Measurements from ENCODE around the gene GRIK2.

GRIK2 gene

GRCh38 chr6:101401171-101401570, 7.7 kb downstream of the GRIK2 start:
- no peak for DNase-seq

GRCh38 chr6:101401792-101402621, 8.5 kb downstream of the GRIK2 start:
- no peak for DNase-seq

GRCh38 chr6:101402622-101403031, 9.1 kb downstream of the GRIK2 start:
- no peak for DNase-seq

GRCh38 chr6:101403216-101403945, 9.9 kb downstream of the GRIK2 start:
- no peak for DNase-seq

- no peak for DNase-seq
These were observed 11.3 kb downstream of the GRIK2 start for GRCh38 chr6:101404775-101405174.

GRCh38 chr6:101413773-101414172, 20.3 kb downstream of the GRIK2 start:
- no peak for DNase-seq

- DNase-seq = no peak
These were observed 24.4 kb downstream of the GRIK2 start for GRCh38 chr6:101417900-101418299.

DNA sequence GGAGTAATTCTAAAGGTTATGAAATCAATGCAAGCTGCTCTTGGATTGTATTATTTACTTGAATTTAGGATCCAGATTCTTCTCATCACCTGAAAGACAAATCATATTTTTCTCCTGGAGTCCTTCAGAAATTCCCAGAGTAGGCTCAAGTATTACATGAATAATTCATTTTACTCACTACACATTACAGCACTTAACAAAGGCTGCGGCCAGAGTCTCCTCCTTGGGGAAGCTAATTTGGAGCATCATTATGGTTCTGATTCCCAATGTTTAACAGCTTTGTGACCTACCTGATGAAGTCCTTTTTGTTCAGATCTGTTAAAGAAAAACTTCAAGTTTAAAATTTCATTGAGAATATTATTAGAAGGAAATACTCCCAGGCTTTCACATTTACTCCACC, 28.7 kb downstream of the GRIK2 start:
- DNase-seq = no peak

DNA sequence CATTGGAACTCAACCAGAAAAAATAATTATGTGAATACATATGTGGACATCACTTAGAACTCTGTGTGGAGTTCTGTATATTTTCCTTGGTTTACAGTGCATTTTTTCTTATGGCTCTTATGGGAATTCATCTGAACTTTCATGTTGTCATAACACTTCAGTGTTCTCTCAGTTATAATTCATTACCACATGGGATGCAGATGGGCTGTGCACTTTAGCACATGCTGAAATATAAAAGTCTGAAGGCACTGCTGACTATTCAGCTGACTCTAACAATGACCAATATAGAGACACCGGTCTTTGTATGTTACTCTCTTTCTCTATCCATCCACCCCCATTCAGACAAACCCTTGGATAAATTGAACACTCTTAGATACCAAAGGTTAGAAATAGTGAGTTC, 29.3 kb downstream of the GRIK2 start:
- no peak for DNase-seq

DNA sequence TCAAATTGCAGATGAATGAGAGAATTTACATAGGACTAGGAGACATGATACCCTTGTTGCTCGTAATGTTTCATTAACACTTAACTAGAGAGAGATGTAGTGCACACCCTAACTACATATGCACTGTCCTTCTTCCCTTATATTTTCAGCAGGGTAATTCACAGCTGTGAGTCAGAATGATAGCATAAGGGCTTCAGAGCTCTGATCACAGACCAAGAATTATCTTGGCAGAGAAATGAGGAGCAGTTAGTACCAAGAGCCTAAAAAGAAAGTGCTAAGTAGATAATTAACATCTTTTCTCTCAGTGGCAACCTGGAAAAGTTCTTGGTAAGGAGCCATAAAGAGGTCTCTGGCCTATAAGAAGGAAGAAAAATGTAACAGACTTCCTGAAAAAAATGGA, 35.8 kb downstream of the GRIK2 start:
- DNase-seq = no peak

GRCh38 chr6:101429845-101430244, 36.3 kb downstream of the GRIK2 start:
- DNase-seq = no peak

DNA sequence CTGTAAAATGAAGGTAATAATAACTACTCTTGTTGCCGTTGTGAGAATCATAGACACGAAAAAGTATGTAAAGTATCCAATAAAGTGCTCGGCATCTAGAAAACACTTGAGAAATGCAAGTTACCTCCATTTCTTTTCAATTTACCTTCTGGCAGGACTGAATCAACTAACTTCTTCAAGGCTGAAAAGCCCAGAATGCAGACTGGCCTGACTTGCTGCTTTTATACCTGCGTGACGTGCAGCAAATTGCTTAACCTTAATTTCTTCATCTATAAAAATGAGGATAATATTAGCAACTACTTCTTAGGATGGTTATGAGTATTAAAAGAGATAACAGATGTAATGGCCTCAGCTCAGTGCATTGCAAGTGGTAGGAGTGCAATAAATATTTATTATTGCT, 39.6 kb downstream of the GRIK2 start:
- DNase-seq = no peak

DNA sequence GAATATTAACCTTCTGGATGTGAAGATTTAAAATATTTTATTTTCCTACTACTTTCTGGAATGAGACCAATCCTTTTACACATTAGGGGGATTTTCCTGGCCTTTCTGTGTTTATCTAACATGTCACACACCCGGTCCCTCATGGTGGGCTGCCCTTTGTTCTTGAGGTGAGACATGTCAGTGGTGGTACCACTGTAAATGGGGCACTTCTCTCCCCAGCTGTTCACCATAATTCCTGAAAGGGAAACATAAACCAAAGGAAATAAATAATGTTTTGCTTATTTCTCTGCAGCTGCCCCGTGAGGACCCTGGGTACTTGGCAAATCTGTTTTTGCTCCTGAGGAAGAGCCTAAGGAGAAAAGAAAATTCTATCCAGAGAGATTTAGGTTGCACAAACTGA, 41.1 kb downstream of the GRIK2 start:
- DNase-seq = no peak

DNA sequence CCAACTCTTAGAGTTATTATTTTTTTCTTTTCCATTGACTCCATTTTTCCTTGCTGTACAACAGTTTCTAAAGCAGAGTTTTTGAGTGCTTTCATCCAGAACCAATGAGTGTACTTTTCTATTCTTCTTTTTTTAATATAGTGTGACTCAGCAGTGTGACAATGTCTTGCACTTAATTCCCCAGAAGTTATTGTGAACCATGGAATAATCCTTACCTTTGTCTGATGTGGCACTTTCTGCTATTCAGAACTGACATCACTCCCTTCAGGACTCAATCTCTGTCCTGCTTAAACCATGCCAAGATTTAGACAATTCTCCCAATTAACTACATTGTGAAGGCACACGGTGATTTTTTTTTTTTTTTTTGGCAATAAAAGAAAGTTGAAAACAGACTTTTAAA, 41.5 kb downstream of the GRIK2 start:
- DNase-seq = no peak

DNA sequence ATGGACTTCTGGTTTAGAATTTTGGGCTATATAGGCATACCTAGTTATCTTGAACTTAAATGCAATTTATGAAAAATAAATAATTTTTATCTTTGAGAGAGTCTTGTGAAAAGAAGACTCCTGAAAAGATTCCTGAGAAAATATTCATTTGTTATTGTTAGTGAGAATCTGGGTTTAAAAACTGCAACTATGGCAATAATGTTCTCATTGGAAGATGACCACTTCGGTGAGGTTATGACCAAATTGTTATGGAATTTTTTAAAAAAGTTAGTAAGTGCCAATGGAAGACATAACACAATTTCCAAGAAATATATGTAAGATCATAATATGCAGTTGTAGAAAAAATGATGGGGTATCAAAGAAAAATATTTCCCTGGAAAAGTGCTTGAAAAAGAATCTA, 46.3 kb downstream of the GRIK2 start:
- no peak for DNase-seq

DNA sequence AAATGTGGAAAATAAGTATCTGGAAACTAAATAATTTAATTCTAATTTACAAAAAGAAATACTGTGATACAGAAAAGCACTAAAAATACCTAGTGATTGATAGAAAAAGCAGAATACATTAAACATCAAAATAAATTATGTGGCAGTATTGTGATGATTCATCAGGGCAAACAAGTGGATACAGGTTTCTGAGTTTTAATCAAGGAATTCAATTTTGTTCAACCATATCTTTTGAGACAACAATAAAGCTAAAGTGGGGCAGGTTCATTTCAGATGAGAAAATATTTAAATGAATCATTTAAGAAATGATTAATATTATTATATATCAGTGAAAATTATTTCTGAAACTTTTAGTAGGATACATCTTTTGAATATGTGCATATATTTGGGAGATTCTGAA, 49.8 kb downstream of the GRIK2 start:
- no peak for DNase-seq

DNA sequence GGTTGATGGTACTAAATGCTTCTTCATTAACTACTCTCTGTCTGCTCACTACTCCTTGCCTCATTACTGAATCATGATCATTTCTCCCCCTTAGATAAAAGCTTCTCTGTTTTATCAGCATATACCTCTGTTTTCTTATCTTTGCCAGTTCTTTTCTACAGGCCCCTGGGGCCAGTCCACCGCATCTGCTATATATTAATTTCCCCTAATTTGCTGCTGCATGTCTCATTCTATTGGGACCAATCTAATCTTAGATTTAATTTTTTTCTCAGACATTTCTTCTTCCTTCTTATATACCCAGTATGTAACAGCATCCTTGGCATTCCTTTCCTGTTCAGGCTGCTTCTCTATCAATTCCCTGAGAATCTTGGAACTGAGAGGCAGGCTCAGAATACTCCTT, 51.2 kb downstream of the GRIK2 start:
- no peak for DNase-seq

GRCh38 chr6:101445527-101445926, 52.0 kb downstream of the GRIK2 start:
- DNase-seq = no peak

DNA sequence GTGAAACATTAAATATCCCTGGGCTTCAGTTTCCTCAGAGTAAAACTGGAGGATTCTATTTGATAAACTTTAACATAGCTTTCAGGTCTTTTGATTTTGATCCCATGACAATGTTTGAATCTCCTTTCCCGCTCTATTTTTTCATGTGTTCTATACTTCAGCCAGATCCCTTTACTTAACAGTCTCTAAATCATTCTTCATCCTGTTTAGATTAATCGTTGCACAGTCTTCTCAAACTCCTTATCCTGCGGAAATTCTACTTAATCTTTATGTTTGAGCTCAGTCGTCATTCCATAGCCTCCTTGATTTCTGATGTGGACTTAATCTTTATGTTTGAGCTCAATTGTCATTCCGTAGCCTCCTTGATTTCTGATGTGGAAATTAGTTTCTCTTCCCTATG, 57.4 kb downstream of the GRIK2 start:
- DNase-seq = no peak

DNA sequence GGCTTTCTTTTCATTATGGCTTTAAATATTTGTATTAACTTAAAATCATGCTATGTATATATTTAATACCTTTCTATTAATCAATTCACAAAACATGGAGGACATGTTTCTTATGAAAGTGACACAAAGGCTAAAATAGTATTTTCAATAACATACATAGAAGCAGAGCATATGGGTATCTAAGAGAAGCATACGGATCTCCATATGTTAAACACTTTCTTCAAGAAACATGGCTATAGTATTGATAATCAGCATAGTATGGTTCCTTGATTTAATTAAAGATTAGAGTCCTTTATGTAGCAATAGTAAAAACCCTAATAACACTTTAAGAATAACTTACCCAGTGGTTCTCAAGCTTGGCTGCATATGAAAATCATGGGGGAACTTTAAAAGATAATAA, 58.5 kb downstream of the GRIK2 start:
- DNase-seq = no peak

DNA sequence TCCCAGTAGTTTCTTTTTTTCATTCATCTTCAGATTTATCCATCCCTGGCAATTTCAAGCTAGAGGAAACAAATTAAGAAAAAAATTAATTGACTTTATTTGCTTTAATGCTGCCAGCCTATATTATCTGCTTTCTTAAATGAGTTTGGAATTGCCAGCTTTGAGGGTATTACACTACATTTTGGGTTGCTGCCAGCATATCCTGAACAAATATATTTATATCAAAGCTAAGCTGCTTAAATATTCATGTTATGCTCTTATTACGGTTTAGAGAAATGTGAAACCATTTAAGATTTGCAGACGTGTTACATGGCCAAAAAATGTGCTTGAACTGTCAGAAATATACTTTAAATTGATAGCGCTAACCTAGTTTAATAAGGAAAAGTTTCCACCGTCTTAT, 59.7 kb downstream of the GRIK2 start:
- no peak for DNase-seq

DNA sequence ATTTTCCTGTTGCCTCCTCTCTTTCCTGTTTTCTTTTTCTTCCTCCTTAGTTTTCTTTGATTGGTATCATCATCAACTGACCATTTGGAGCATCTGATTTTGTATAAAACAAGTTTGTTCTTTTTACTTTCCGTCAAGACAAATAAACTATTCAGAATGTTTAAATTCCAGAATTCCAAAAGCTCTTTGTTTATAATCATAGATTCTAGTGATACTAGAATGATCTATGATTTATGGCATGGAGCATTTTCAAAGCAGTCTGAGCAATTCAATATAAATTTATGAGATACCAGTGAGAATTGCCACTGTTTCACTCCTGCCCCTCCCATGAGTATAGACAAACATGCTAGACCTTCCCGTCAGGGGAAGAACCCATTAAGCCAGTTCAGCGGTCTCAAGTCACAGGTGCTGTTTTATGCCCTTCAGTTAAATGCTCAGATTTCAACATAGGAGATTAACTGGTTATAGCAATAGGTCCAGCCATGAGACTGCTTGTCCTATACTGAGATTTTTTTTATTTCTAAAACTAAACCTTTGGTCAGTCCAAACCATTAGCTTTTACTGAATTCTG, 60.7 kb downstream of the GRIK2 start:
- no peak for DNase-seq

DNA sequence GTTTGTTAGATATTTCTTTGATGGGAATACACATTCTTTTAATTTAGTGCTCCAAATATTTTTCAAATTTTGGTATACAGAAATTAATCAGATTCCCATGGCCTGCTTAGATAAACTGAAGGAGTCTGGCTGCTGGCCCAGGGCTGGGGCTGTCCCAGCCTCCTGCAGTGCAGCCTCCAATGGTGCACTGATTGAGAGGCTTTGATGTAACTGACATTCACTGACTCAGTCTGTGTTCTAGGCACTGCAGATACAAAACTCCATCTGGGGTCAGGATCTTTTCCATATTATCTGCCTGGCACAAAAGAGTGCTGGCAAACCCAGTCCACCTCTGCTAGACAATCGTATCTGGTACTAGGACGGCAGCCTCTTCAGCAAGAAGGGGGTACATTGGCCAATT, 64.8 kb downstream of the GRIK2 start:
- no peak for DNase-seq

DNA sequence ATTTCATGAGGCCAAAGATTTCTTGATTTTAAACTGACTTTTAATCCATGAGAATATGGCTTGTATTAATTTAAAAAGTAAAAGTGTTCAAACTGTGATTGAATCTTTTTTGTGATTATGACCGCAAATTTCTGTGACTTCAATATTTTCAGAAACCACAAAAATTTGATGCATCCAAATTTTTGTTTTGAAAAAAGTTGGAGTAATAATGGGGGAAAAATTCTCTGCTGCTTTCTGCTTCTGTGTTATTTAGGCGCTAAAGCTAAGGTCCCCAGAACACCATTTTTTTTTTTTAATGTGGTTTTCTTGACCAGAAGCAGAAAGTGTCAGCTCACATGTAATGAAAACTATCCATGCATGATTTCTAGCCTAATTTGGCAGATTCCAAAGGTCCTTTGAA, 65.3 kb downstream of the GRIK2 start:
- DNase-seq = no peak
